ENCODE data around the gene TTLL6. TPM values are rescaled to one million over a fixed set of nuclear protein-coding genes. Genes with fewer than 3 reads are reported as not detected.
A peak's percentile ranks its signal among the peaks of the same experiment; 100 is the strongest.

Gene TTLL6
- total and polyA plus RNA-seq, 2 experiments from 2014 or later: 0.30 TPM; not detected in 1

DNA sequence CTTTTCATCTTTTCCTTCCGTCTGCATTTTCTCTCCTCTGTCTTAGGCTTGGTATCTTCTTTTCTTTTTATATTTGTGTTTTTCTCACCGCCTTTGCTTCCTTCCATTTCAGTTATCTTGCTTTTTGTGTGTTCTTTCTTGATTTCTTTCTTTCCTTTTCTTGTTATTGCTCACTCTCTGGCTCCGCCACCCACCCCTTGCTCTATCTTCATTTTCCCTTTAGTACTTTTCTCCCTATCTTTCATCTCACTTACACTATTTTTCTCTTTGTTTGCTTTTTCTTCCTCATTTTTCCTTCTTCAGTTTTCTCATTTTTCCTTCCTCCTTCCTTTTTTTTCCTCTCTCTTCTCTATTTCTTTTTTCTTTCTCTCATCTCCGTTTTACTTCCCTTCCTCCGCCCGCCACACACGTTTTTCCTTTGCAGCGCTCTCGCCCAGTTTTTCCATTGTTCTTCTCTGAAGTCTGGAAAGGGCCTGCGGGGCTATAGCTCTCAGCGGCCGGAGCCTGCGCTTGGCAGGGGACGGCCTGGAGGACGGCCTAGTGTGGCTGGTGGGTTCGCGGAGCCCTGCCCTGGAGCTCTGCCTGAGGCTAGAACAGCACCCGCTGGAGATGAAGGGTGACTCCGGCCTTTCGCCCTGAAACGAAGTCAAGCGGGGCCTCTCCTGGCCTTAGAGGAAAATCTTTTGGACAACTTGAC is 83.2 kb downstream of the TTLL6 start:
- Histone ChIP-seq H3K36me3 (replicated peaks; ENCODE audit: insufficient read depth, low read depth) (no peaks in the 10 kb centered on the region), H3K4me2 (peak overlapping the region; percentile 70), H4K20me1 (ENCODE audit: insufficient read depth, poor library complexity, severe bottlenecking) (no peaks in the 10 kb centered on the region), H3K27ac (no peak overlapping the region), H3K9me3 (ENCODE audit: low read depth) (no peaks in the 10 kb centered on the region), H3K4me1 (ENCODE audit: insufficient read depth) (peaks cover 6% of the 10 kb centered on the region), H3K27me3 (peaks cover 99% of the 10 kb centered on the region), H3K9me2 (replicated peaks; ENCODE audit: insufficient read depth) (no peaks in the 10 kb centered on the region), H3K79me2 (no peaks in the 10 kb centered on the region), H2AFZ (no peak overlapping the region), H3K4me3 (no peak overlapping the region)
- 19% methylated on average over 22 of the region's 22 CpGs for WGBS (ENCODE audit: low lambda C conversion rate, missing lambda C conversion rate)
- TF ChIP-seq EZH2 (IDR thresholded peaks at IDR 0.05; ENCODE audit: borderline replicate concordance): peak; percentile 48
- TF ChIP-seq EZH2phosphoT487 (IDR thresholded peaks at IDR 0.05; ENCODE audit: low read depth, severe bottlenecking, unreplicated experiment): peak; percentile 41
- no peak for TF ChIP-seq CTCF (IDR thresholded peaks at IDR 0.05; ENCODE audit: poor library complexity)
- no peak for DNase-seq (ENCODE audit: low spot score)

GRCh38 chr17:48732688-48733629 is 84.1 kb downstream of the TTLL6 start:
- Histone ChIP-seq H3K9me2 (replicated peaks; ENCODE audit: insufficient read depth) (no peaks in the 10 kb centered on the region), H3K4me1 (ENCODE audit: insufficient read depth) (peaks cover 6% of the 10 kb centered on the region), H3K4me2 (peak overlapping the region; percentile 70), H3K9me3 (ENCODE audit: low read depth) (no peaks in the 10 kb centered on the region), H3K79me2 (no peaks in the 10 kb centered on the region), H3K27ac (no peak overlapping the region), H3K27me3 (peaks cover 99% of the 10 kb centered on the region), H2AFZ (no peak overlapping the region), H3K36me3 (replicated peaks; ENCODE audit: insufficient read depth, low read depth) (no peaks in the 10 kb centered on the region), H4K20me1 (ENCODE audit: insufficient read depth, poor library complexity, severe bottlenecking) (no peaks in the 10 kb centered on the region), H3K4me3 (no peak overlapping the region)
- WGBS (ENCODE audit: low lambda C conversion rate, missing lambda C conversion rate): 4% methylated on average over 40 of the region's 50 CpGs
- DNase-seq (ENCODE audit: low spot score): no peak
- TF ChIP-seq CTCF (IDR thresholded peaks at IDR 0.05; ENCODE audit: poor library complexity): no peak
- TF ChIP-seq EZH2phosphoT487 (IDR thresholded peaks at IDR 0.05; ENCODE audit: low read depth, severe bottlenecking, unreplicated experiment): peak; percentile 65
- TF ChIP-seq EZH2 (IDR thresholded peaks at IDR 0.05; ENCODE audit: borderline replicate concordance): peak; percentile 89

DNA sequence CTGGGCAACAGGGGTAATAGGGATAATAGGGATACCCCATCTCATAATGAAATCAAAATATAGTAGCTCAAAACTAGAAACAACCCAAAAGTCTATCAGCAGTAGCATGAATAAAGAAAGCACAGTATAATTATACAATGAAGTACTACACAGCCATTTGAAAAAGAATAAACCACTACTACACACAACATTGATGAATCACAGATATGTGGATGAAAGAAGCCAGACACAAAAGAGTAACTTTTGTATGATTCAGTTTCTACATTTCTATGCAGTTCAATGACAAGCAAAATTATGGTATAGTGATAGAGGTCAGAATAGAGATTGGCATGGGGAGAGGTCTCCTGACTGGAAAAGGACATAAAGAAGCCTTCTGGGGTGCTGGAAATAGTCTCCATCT is 85.7 kb downstream of the TTLL6 start:
- Histone ChIP-seq H4K20me1 (ENCODE audit: insufficient read depth, poor library complexity, severe bottlenecking) (no peaks in the 10 kb centered on the region), H3K9me3 (ENCODE audit: low read depth) (no peaks in the 10 kb centered on the region), H3K4me1 (ENCODE audit: insufficient read depth) (peaks cover 6% of the 10 kb centered on the region), H3K9me2 (replicated peaks; ENCODE audit: insufficient read depth) (no peaks in the 10 kb centered on the region), H3K36me3 (replicated peaks; ENCODE audit: insufficient read depth, low read depth) (no peaks in the 10 kb centered on the region), H2AFZ (no peak overlapping the region), H3K27ac (no peak overlapping the region), H3K4me3 (no peak overlapping the region), H3K27me3 (peaks cover 99% of the 10 kb centered on the region), H3K4me2 (no peak overlapping the region), H3K79me2 (no peaks in the 10 kb centered on the region)
- TF ChIP-seq EZH2 (IDR thresholded peaks at IDR 0.05; ENCODE audit: borderline replicate concordance) (no peak), CTCF (IDR thresholded peaks at IDR 0.05; ENCODE audit: poor library complexity) (no peak), EZH2phosphoT487 (IDR thresholded peaks at IDR 0.05; ENCODE audit: low read depth, severe bottlenecking, unreplicated experiment) (no peak)
- no peak for DNase-seq (ENCODE audit: low spot score)
